Cardiac muscle cell (in vitro differentiated cells and primary cell): Measurements from ENCODE around the gene WDR59. TPM values are rescaled to one million over a fixed set of nuclear protein-coding genes. Genes with fewer than 3 reads are reported as not detected.

Source experiments
- DNase-seq, 2 donors: peaks; one replicate each; pipeline versions ENCODE4 v3.0.0 to v3.0.0-alpha.2; 2010 to 2017; ENCODE audit warnings: low read depth in 1 of 2, low spot score in 1 of 2
- H3K27ac ChIP-seq: fragments of 200-600 bp; sonication (generic); 2 replicates; pipeline ENCODE4 v1.5.1; 2016
- H3K27me3 ChIP-seq: fragments of 200-600 bp; sonication (generic); 2 replicates; pipeline ENCODE4 v1.6.0; 2016; ENCODE audit warnings: control low read depth
- H3K36me3 ChIP-seq: fragments of 200-600 bp; sonication (generic); 2 replicates; pipeline ENCODE4 v1.5.1; 2016; ENCODE audit warnings: control low read depth
- H3K4me1 ChIP-seq: fragments of 200-600 bp; sonication (generic); 2 replicates; pipeline ENCODE4 v1.8.1; 2017; ENCODE audit warnings: low read depth, mild to moderate bottlenecking, mixed run types
- H3K4me3 ChIP-seq: fragments of 200-600 bp; sonication (generic); 2 replicates; pipeline ENCODE4 v1.5.1; 2016; ENCODE audit warnings: mild to moderate bottlenecking
- H3K9me3 ChIP-seq: fragments of 200-600 bp; sonication (generic); 2 replicates; pipeline ENCODE4 v1.5.1; 2017; ENCODE audit warnings: low read depth, mild to moderate bottlenecking, control low read depth
- CTCF ChIP-seq: IDR thresholded peaks from 2 replicates; pipeline ENCODE4 v1.5.1; 2012; ENCODE audit warnings: low read depth, mild to moderate bottlenecking, low read length
- polyA plus RNA-seq: library from polyadenylated mRNA; unstranded; fragments of >200 nt; fragmentation: Nextera tagmentation; extraction: Ambion mirVana; gene quantifications from 2 replicates; pipeline ENCODE4 v1.2.1, GENCODE V29; 2016
- total RNA-seq: library from RNA; depleted of rRNA; stranded (reverse); fragments of >200 nt; gene quantifications from 2 replicates; pipeline ENCODE4 v1.2.3, GENCODE V29; 2016

WDR59 gene
- total and polyA plus RNA-seq, 2 experiments from 2014 or later: 46.3 to 51.1 TPM

- TF ChIP-seq CTCF: no peak
- Histone ChIP-seq H3K4me1 (peaks cover 39% of the 10 kb centered on the region), H3K4me3 (peak overlapping the region; percentile 77), H3K27ac (no peak overlapping the region), H3K36me3 (no peaks in the 10 kb centered on the region), H3K27me3 (no peaks in the 10 kb centered on the region), H3K9me3 (no peaks in the 10 kb centered on the region)
- peak; percentile 18 to 29 for DNase-seq
These were observed 15.7 kb upstream of the WDR59 start for GRCh38 chr16:75000481-75001081.

GRCh38 chr16:74999609-75000480, 14.9 kb upstream of the WDR59 start:
- peak overlapping the region; percentile 77 for H3K4me3 ChIP-seq
- H3K27ac ChIP-seq: peak overlapping the region; percentile 79
- H3K9me3 ChIP-seq: no peaks in the 10 kb centered on the region
- H3K4me1 ChIP-seq: peaks cover 39% of the 10 kb centered on the region
- TF ChIP-seq CTCF: no peak
- peak; percentile 26 to 40 for DNase-seq
- H3K36me3 ChIP-seq: no peaks in the 10 kb centered on the region
- H3K27me3 ChIP-seq: no peaks in the 10 kb centered on the region

GRCh38 chr16:74999219-74999608, 14.3 kb upstream of the WDR59 start:
- peak overlapping the region; percentile 79 for H3K27ac ChIP-seq

GRCh38 chr16:74998481-74999218, 13.7 kb upstream of the WDR59 start, which contains the start of gene ZNRF1:
TSS of gene ZNRF1 (plus strand) at chr16:74999024. CDS start at chr16:74999672, 648 bp downstream.
- no peaks in the 10 kb centered on the region for H3K27me3 ChIP-seq
- TF ChIP-seq CTCF: peak; percentile 73
- H3K4me1 ChIP-seq: peaks cover 32% of the 10 kb centered on the region
- no peaks in the 10 kb centered on the region for H3K36me3 ChIP-seq
- peak; percentile 86 to 92 for DNase-seq
- peak within 1 kb of the TSS; percentile 77 for H3K4me3 ChIP-seq
- H3K27ac ChIP-seq: peak within 1 kb of the TSS; percentile 79
- H3K9me3 ChIP-seq: no peaks in the 10 kb centered on the region

More at GRCh38 chr16:74999219-74999608, 14.3 kb upstream of the WDR59 start:
- Histone ChIP-seq H3K4me1 (peaks cover 38% of the 10 kb centered on the region), H3K27me3 (no peaks in the 10 kb centered on the region), H3K36me3 (no peaks in the 10 kb centered on the region), H3K4me3 (peak overlapping the region; percentile 77), H3K9me3 (no peaks in the 10 kb centered on the region)
- DNase-seq: peak in 1 of 2 donors; percentile 40
- no peak for TF ChIP-seq CTCF

- Histone ChIP-seq H3K9me3 (no peaks in the 10 kb centered on the region), H3K4me3 (no peak overlapping the region), H3K27ac (no peak overlapping the region), H3K27me3 (no peaks in the 10 kb centered on the region), H3K4me1 (peaks cover 20% of the 10 kb centered on the region), H3K36me3 (no peaks in the 10 kb centered on the region)
- TF ChIP-seq CTCF: no peak
- no peak for DNase-seq
These were observed 12.1 kb upstream of the WDR59 start for GRCh38 chr16:74997042-74997491.
